ENCODE measurements around the gene LCLAT1.
"Not testable (repeated sequence)": the region's sequence is repeated elsewhere in the genome, so short reads cannot be mapped to it uniquely, and the experiment has no call there.

DNA sequence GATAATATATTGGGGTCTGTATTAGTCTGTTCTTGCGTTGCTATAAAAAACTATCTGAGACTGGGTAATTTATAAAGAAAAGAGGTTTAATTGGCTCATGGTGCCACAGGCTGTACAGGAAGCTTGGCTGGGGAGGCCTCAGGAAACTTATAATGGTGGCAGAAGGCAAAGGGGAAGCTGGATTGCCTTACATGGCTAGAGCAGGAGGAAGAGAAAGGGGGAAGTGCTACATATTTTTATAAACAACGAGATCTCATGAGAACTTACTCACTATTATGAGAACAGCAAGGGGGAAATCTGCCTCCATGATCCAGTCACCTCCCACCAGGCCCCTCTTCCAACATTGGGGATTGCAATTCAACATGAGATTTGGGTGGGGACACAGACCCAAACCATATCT lies 48.9 kb downstream of the LCLAT1 start:
- TF ChIP-seq POLR2AphosphoS5, POLR2A (IDR thresholded peaks at IDR 0.05): not testable (repeated sequence)
- TF ChIP-seq, protein P1, sequence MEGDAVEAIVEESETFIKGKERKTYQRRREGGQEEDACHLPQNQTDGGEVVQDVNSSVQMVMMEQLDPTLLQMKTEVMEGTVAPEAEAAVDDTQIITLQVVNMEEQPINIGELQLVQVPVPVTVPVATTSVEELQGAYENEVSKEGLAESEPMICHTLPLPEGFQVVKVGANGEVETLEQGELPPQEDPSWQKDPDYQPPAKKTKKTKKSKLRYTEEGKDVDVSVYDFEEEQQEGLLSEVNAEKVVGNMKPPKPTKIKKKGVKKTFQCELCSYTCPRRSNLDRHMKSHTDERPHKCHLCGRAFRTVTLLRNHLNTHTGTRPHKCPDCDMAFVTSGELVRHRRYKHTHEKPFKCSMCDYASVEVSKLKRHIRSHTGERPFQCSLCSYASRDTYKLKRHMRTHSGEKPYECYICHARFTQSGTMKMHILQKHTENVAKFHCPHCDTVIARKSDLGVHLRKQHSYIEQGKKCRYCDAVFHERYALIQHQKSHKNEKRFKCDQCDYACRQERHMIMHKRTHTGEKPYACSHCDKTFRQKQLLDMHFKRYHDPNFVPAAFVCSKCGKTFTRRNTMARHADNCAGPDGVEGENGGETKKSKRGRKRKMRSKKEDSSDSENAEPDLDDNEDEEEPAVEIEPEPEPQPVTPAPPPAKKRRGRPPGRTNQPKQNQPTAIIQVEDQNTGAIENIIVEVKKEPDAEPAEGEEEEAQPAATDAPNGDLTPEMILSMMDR (IDR thresholded peaks at IDR 0.05): not testable (repeated sequence)

Measured in upper lobe of left lung (tissue), 4 donors.